GM19240 (cell line): ENCODE results near the gene OBSCN.

Experiments
- DNase-seq: peaks from one replicate; pipeline ENCODE4 v3.0.0; 2011; ENCODE audit warnings: low spot score; ENCODE audit not compliant: insufficient read length

Gene OBSCN

DNA sequence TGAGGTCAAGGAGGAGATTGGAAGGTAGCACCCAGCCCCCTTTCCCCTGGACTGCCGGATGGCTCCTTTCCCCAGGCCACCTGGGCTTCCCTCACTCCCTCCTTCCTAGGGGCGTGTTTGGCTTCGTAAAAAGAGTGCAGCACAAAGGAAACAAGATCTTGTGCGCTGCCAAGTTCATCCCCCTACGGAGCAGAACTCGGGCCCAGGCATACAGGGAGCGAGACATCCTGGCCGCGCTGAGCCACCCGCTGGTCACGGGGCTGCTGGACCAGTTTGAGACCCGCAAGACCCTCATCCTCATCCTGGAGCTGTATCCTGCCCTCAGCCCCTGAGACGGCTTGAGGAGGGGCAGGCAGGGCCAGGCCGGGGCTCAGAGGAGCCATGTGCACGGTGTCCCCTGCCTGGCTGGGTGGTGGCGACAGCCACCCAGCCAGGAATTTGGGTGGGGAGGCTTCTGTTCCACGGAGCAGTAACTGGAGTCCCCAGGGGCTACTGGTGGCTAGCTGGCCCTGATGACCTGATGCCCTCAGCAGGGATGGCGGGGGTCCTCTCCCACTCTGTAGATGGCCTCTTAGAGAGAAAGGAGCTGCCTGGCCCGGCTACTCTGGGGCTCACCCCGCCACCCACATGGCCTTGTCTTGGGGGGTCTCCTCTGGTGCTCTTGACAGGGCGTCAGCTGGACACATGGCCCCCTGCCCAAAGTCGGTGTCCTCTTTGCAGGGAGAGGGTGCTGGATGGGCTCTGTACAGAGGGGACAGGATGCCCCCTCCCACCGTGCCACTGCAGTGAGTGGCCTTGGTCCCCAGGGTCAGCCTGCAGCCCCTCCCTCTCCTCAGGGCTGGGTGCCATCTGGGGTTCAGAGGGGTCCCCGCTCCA is 159.3 kb downstream of the OBSCN start:
- no peak for DNase-seq

DNA sequence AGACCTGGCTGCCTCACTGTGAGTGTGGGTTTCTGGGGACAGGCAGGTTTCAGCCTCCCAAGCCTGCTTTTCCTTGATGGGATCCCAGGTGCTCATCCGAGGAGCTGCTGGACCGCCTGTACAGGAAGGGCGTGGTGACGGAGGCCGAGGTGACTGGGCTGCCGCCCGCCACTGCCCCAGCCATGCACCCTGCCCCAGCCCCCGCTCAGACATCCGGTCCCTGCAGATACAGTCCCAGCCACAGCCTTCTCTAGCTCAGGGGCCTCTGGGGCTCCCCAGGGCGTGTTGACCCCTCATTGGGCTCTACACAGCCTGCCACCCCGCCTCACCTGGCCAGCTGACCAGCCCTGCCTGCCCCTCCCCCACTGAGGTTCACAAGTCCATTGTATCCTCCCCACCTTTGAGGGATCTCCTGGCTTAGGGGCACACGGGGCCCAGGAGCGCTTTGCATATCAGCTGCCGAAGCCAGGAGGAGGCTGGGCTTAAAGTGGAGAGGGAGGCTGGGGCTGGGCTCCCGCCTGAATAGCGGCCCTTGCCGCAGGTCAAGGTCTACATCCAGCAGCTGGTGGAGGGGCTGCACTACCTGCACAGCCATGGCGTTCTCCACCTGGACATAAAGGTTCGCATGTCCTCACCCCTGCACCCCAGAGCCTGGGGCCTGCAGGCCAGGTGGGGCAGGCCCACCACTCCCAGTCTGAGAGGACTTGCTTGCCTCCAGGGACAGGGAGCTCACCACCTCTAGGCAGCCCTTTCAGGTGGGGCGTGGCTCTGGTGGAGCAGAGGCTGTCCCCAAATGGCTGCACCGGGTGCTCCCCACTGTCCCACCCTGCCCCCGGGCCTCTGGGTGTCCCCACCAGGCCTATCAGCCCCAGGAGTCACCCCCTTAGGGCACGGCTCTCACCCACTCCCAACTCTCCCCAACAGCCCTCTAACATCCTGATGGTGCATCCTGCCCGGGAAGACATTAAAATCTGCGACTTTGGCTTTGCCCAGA is 160.3 kb downstream of the OBSCN start:
- no peak for DNase-seq

DNA sequence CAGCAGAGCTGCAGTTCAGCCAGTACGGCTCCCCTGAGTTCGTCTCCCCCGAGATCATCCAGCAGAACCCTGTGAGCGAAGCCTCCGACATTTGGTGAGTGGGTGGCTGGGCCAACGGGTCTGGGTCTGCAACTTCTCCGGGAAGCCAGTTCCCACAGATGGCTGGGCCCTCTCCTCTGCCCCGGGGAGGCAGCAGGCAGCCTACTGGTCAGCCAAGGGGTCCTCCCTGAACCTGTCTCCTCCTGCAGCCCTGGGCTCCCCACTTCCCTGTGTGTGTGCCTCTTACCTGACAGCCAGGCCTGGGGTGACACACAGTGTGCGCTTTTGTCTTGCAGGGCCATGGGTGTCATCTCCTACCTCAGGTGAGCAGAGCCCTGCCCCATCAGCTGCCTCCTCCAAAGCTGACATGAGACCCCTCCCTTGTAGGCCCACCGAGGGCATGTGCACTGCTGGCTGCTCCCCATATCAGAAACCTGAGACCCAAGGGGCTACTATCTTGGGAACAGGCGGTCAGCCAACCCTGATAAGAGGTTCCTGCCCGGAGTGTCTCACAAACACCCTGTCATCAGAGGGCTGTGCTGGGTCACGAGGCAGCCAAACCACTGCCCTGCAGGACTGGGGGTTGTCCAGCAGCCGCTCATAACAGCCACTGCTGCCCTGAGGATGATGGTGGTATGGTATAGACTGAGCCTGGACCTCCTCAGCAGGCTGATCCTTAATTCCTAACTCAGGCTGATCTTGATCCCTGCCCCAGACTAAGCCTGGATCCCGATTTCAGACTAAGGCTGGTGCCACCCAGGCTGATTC is 161.2 kb downstream of the OBSCN start:
- no peak for DNase-seq

DNA sequence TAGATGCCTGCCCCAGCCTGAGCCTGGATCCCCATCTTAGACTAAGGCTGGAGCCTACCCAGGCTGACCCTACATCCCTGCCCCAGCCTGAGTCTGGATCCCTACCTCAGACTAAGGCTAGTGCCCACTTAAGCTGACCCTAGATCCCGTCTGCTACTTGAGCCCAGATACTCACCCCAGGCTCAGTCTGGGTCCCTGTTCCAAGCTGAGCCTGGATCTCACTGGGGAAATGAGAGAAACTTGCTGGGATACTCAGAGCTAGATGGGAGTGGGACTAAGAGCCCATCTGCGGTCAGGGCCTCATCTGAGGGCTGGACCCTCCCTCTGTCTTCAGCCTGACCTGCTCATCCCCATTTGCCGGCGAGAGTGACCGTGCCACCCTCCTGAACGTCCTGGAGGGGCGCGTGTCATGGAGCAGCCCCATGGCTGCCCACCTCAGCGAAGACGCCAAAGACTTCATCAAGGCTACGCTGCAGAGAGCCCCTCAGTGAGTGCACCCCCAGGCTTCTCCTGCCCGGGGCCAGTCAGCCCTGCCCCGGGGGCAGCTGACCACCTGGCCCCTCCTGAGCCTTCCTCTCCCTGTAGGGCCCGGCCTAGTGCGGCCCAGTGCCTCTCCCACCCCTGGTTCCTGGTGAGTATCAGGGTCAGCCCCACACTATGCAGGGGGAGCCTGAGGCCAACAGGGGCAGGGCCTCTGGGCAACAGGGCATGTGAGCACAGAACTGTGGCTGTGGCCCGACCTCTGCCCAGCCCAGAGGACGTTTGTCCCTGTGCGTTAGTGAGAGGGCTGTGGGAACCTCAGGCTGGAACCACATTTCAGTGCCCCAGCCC is 162.0 kb downstream of the OBSCN start:
- no peak for DNase-seq

DNA sequence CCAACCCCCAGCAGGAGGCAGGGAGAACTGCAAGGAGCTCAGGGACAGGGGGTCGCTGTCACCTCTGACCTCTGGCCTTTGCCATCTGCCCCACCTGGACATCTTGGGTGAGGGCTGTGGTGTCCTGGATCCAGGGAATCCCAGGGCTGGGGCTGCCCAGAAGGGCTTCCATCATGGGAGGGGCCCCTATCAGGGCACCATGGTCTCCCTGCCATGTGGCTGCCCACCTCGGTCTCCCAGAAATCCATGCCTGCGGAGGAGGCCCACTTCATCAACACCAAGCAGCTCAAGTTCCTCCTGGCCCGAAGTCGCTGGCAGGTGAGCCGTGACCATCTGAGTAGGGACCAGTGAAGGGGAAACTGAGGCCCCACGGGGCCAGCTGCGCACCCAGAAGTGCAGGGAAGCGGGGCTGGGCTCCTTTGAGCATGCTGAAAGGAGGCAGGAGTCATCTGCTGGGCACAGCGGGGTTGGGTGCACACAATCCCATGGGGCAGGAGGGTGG is 162.6 kb downstream of the OBSCN start:
- DNase-seq: no peak

DNA sequence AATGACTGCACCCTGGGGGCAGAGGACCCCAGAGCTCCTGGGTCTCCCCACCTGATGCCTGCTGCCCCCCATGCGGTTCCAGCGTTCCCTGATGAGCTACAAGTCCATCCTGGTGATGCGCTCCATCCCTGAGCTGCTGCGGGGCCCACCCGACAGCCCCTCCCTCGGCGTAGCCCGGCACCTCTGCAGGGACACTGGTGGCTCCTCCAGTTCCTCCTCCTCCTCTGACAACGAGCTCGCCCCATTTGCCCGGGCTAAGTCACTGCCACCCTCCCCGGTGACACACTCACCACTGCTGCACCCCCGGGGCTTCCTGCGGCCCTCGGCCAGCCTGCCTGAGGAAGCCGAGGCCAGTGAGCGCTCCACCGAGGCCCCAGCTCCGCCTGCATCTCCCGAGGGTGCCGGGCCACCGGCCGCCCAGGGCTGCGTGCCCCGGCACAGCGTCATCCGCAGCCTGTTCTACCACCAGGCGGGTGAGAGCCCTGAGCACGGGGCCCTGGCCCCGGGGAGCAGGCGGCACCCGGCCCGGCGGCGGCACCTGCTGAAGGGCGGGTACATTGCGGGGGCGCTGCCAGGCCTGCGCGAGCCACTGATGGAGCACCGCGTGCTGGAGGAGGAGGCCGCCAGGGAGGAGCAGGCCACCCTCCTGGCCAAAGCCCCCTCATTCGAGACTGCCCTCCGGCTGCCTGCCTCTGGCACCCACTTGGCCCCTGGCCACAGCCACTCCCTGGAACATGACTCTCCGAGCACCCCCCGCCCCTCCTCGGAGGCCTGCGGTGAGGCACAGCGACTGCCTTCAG is 163.3 kb downstream of the OBSCN start:
- DNase-seq: no peak

DNA sequence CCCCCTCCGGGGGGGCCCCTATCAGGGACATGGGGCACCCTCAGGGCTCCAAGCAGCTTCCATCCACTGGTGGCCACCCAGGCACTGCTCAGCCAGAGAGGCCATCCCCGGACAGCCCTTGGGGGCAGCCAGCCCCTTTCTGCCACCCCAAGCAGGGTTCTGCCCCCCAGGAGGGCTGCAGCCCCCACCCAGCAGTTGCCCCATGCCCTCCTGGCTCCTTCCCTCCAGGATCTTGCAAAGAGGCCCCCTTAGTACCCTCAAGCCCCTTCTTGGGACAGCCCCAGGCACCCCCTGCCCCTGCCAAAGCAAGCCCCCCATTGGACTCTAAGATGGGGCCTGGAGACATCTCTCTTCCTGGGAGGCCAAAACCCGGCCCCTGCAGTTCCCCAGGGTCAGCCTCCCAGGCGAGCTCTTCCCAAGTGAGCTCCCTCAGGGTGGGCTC is 163.9 kb downstream of the OBSCN start:
- no peak for DNase-seq

DNA sequence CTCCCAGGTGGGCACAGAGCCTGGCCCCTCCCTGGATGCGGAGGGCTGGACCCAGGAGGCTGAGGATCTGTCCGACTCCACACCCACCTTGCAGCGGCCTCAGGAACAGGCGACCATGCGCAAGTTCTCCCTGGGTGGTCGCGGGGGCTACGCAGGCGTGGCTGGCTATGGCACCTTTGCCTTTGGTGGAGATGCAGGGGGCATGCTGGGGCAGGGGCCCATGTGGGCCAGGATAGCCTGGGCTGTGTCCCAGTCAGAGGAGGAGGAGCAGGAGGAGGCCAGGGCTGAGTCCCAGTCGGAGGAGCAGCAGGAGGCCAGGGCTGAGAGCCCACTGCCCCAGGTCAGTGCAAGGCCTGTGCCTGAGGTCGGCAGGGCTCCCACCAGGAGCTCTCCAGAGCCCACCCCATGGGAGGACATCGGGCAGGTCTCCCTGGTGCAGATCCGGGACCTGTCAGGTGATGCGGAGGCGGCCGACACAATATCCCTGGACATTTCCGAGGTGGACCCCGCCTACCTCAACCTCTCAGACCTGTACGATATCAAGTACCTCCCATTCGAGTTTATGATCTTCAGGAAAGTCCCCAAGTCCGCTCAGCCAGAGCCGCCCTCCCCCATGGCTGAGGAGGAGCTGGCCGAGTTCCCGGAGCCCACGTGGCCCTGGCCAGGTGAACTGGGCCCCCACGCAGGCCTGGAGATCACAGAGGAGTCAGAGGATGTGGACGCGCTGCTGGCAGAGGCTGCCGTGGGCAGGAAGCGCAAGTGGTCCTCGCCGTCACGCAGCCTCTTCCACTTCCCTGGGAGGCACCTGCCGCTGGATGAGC is 164.5 kb downstream of the OBSCN start:
- no peak for DNase-seq

DNA sequence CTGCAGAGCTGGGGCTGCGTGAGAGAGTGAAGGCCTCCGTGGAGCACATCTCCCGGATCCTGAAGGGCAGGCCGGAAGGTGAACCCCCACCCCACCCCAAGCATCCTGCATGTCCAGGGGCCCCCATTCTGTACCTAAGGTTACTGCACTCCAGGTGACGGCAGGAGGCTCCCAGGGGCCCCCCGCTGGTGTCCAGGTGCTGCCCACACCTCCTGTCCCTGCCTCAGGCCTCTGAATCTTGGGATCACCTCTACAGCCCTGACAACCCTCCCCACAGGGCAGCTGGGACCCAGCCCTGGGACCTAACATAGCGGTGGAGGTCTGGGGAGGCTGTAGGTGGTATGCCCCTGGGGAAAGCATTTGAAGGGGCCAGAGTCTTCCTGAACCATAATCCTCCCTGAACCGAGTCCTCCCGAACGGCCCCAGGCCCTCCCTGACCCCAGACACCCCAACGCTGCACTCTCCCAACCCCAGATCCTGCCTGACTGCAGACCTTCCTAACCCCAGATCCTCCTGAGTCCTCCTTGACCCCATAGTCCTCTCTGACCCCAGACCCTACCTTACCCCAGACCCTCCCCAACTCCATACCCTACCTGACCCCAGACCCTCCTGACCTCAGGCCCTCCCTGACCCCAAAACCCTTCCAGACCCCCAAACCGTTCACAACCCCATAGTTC is 165.3 kb downstream of the OBSCN start:
- no peak for DNase-seq

DNA sequence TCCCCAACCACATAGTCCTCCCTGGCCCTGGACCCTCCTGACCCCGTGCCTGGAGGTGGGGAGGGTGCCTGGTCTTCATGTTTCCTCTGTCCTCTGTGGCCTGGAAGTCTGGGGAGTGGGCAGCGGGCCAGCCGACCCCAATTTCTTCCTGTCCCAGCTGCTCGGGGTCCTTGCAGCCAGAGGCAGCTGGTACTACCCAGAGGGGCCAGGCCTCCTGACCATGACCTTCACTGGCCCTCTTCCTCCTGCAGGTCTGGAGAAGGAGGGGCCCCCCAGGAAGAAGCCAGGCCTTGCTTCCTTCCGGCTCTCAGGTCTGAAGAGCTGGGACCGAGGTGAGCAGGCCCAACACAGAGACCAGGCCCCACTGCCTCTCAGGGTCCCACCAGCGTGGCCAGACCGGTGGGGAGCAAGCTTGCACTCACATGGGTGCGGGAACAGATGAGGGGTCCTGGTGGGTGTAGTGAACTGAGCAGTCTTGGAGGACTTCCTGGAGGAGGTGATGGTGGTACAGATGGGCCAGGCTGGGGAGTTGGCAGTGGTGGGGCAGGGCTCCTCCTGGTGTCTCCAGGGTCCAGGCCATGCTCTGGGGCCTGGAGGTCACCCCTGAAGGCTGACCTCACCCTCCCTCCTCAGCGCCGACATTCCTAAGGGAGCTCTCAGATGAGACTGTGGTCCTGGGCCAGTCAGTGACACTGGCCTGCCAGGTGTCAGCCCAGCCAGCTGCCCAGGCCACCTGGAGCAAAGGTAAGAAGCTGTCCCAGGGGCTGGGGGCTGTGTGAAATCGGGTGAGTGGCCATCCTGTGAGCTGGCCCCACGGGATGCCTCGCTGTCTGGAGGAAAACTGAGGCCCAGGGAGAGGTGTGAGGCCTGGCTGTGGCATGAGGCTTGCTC is 166.1 kb downstream of the OBSCN start:
- no peak for DNase-seq

- no peak for DNase-seq
Measured at GRCh38 chr1:228374711-228375577, 167.1 kb downstream of the OBSCN start.

DNA sequence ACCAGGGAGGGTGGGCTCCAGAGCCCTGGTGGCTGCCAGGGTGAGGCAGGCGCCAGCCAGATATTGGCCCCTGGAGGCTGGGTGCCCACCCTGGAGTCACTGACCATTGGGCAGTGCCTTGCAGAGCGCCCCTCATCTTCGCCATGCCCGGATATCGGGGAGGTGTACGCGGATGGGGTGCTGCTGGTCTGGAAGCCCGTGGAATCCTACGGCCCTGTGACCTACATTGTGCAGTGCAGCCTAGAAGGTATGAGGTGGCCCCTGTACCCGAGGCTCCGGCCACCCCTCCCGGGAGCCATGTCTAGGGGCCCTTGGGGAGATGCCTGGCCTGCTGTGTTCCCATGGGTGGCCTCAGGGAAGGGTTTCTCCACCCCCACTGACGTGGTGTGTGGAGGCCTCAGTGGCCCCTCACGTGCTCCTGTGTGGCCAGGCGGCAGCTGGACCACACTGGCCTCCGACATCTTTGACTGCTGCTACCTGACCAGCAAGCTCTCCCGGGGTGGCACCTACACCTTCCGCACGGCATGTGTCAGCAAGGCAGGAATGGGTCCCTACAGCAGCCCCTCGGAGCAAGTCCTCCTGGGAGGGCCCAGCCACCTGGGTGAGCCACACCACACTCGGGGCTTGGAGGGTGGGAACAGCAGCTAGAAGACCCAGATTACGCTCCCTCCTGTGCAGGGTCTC is 167.9 kb downstream of the OBSCN start:
- no peak for DNase-seq

GRCh38 chr1:228376262-228376628 is 168.4 kb downstream of the OBSCN start:
- DNase-seq: no peak

GRCh38 chr1:228376651-228377631 is 169.1 kb downstream of the OBSCN start:
- DNase-seq: no peak
